GM21360 (cell line): ENCODE data around the gene ZGLP1.
"Not testable (repeated sequence)": the region's sequence is repeated elsewhere in the genome, so short reads cannot be mapped to it uniquely, and the experiment has no call there.

Experiments
- ATAC-seq: cut with Tn5 transposase; IDR thresholded peaks from one replicate; pipeline ENCODE4 v1.9.1; 2021; ENCODE audit warnings: mild to moderate bottlenecking, moderate library complexity; ENCODE audit not compliant: unreplicated experiment

ZGLP1 gene

GRCh38 chr19:10309423-10309822, at the start of gene ZGLP1:
ZGLP1 (minus strand) TSS chr19:10309815.
- no peak for ATAC-seq

- no peak for ATAC-seq
Measured at GRCh38 chr19:10356431-10356830, 46.8 kb upstream of the ZGLP1 start.

- ATAC-seq, result no peak
Measured at GRCh38 chr19:10353793-10354391, 44.3 kb upstream of the ZGLP1 start.

- ATAC-seq, result no peak
Measured at GRCh38 chr19:10352764-10353671, 43.4 kb upstream of the ZGLP1 start.

- no peak for ATAC-seq
Measured at GRCh38 chr19:10346509-10346908, 36.9 kb upstream of the ZGLP1 start.

- ATAC-seq, result no peak
Measured at GRCh38 chr19:10344780-10345179, 35.2 kb upstream of the ZGLP1 start.

GRCh38 chr19:10343495-10343894, 33.9 kb upstream of the ZGLP1 start:
- ATAC-seq, result no peak

GRCh38 chr19:10339977-10340376, 30.4 kb upstream of the ZGLP1 start:
- ATAC-seq, result no peak

GRCh38 chr19:10339380-10339960, 29.9 kb upstream of the ZGLP1 start, which contains the start of gene ICAM3:
ICAM3 (minus strand) TSS chr19:10339624; CDS start chr19:10339614, 10 bp downstream.
- ATAC-seq, result no peak

GRCh38 chr19:10338940-10339339, 29.3 kb upstream of the ZGLP1 start:
- ATAC-seq, result no peak

GRCh38 chr19:10336725-10337124, 27.1 kb upstream of the ZGLP1 start:
- not testable (repeated sequence) for ATAC-seq

- no peak for ATAC-seq
Measured at GRCh38 chr19:10335352-10335985, 25.9 kb upstream of the ZGLP1 start.

GRCh38 chr19:10334588-10335351, 25.2 kb upstream of the ZGLP1 start:
- ATAC-seq, result no peak

- no peak for ATAC-seq
Measured at GRCh38 chr19:10333758-10334587, 24.4 kb upstream of the ZGLP1 start.

- ATAC-seq, result peak; percentile 83
Measured at GRCh38 chr19:10332965-10333757, 23.5 kb upstream of the ZGLP1 start, which contains the start of gene RAVER1. RAVER1 (minus strand) TSS chr19:10333529; CDS start chr19:10333507, 22 bp downstream.

GRCh38 chr19:10332158-10332964, 22.7 kb upstream of the ZGLP1 start:
- no peak for ATAC-seq

- no peak for ATAC-seq
Measured at GRCh38 chr19:10329555-10329954, 19.9 kb upstream of the ZGLP1 start.
